Activated CD8-positive, alpha-beta T cell treated with anti-CD3 and anti-CD28 coated beads, Interleukin-2, amount 10 ng/mL, durations not matched to agents 7 days and 5 days (primary cell): Measurements from ENCODE around the gene NOP14. TPM values are rescaled to one million over a fixed set of nuclear protein-coding genes. Genes with fewer than 3 reads are reported as not detected.
A peak's percentile ranks its signal among the peaks of the same experiment; 100 is the strongest.

Source experiments
- ATAC-seq: fragments of 150-1000 bp; cut with Tn5 transposase; one replicate; pipeline ENCODE4 v1.10.0; 2021; ENCODE audit warnings: moderate library complexity
- CTCF ChIA-PET: fragments of 350-600 bp; sonication (Branson Sonifier 250); formaldehyde crosslinking; loops from one replicate; lab custom pipeline; 2021; ENCODE audit warnings: antibody characterized with exemption; lab: Charles Lee
- POLR2A ChIA-PET: fragments of 350-600 bp; sonication (Branson Sonifier 250); formaldehyde crosslinking; loops from one replicate; lab custom pipeline; 2021; ENCODE audit warnings: antibody characterized with exemption; lab: Charles Lee
- DNase-seq: peaks from one replicate; pipeline ENCODE4 v3.0.0-alpha.2; 2020
- H3K27ac Mint-ChIP-seq: one replicate; pipeline ENCODE4 v1.8.0; 2021; ENCODE audit warnings: mild to moderate bottlenecking, mixed read lengths
- H3K27me3 Mint-ChIP-seq: one replicate; pipeline ENCODE4 v1.8.0; 2021; ENCODE audit warnings: low read depth, mixed read lengths
- H3K36me3 Mint-ChIP-seq: one replicate; pipeline ENCODE4 v1.8.0; 2021; ENCODE audit warnings: low read depth, mixed read lengths
- H3K4me1 Mint-ChIP-seq: one replicate; pipeline ENCODE4 v1.8.0; 2021; ENCODE audit warnings: low read depth, mixed read lengths
- H3K4me3 Mint-ChIP-seq: one replicate; pipeline ENCODE4 v1.8.0; 2021; ENCODE audit warnings: mild to moderate bottlenecking, mixed read lengths
- H3K9me3 Mint-ChIP-seq: one replicate; pipeline ENCODE4 v1.8.0; 2022; ENCODE audit warnings: mixed read lengths; ENCODE audit not compliant: insufficient read depth
- total RNA-seq, 2 experiments: library from RNA; stranded (reverse); gene quantifications; one replicate each; pipeline ENCODE4 v1.2.3, GENCODE V29; 2021

NOP14 gene
- total RNA-seq, 2 experiments from 2014 or later: 47.6 to 52.3 TPM

DNA sequence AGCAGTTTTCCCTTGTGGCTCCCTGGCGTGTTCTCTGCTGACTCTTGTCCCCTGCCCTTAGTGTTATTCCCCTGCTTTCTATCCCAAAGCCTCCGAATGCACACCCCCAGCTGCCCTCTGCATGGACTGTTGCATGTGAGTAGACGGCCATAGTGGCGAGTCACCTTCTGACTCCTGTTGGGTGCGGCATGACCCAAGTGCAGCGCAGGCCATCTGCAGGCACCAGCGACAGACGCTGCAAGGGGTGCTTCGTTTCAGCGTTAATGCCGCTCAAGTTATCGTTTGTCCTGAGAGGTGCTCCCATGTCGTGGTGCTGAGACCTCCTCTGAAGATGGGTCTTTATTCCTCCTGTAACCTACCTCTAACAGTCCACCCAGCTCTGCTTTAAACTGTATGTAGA, 57.7 kb downstream of the NOP14 start:
- ChIA-PET CTCF (interaction anchor here (1.3 kb wide), 1 partner anchor 143 kb away, joined by 3 read pairs; no protein-coding TSS in a partner anchor), POLR2A (interaction anchor here (0.8 kb wide), 1 partner anchor 30 kb away, joined by 3 read pairs; no protein-coding TSS in a partner anchor)
- Mint-ChIP-seq H3K27me3 (no peaks in the 10 kb centered on the region), H3K4me1 (peaks cover 22% of the 10 kb centered on the region), H3K9me3 (no peaks in the 10 kb centered on the region), H3K4me3 (no peak overlapping the region), H3K36me3 (peaks cover 74% of the 10 kb centered on the region), H3K27ac (peak overlapping the region; percentile 55)
- DNase-seq (no peak), ATAC-seq (no peak)

DNA sequence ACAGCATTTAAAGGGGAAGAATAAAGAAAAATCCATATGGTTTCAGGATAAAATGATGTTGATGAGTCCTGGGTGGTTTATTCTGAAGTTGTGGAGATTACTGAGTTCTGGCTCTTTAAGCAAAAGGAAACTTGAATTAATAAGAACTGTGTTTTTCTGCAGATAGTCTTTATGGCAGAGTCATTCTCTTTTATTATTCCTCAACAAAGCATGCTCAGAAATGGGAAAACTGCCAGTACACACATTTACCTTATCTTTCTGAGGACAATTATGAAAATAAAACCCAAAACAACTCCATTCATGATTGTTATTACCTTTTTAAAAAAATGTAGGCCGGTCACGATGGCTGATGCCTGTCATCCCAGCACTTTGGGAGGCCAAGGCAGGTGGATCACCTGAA, 61.1 kb downstream of the NOP14 start:
- ATAC-seq: no peak
- no peak for DNase-seq
- no peaks in the 10 kb centered on the region for H3K9me3 Mint-ChIP-seq

DNA sequence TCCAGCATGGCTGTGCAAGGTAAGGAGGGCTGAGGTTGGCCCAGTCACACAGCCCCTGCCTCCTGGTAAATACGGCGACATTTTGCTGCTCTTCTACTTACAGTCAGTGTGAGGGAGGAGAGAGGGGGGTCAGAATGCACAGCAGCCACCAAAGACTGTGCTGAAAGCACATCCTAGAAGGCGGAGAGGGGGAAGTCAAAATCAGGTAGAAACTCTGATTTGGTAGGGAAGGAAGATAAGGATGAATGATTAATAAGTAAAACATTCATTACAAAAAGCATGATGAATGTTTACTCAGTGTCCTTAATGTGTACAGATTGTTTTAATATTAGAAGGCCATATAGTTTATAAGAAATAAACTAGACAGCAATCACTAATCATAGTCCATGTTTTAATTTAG, 62.0 kb downstream of the NOP14 start:
- H3K27ac Mint-ChIP-seq: no peak overlapping the region
- no peak for DNase-seq
- ChIA-PET CTCF (no interaction called here), POLR2A (no interaction called here)
- no peaks in the 10 kb centered on the region for H3K9me3 Mint-ChIP-seq
- peaks cover 9% of the 10 kb centered on the region for H3K4me1 Mint-ChIP-seq
- no peak overlapping the region for H3K4me3 Mint-ChIP-seq
- H3K36me3 Mint-ChIP-seq: peaks cover 63% of the 10 kb centered on the region
- no peak for ATAC-seq
- no peaks in the 10 kb centered on the region for H3K27me3 Mint-ChIP-seq

More for the DNA sequence above, 61.1 kb downstream of the NOP14 start:
- H3K27ac Mint-ChIP-seq: no peak overlapping the region
- H3K4me3 Mint-ChIP-seq: no peak overlapping the region
- peaks cover 17% of the 10 kb centered on the region for H3K4me1 Mint-ChIP-seq
- CTCF ChIA-PET: no interaction called here
- no peaks in the 10 kb centered on the region for H3K27me3 Mint-ChIP-seq
- peaks cover 64% of the 10 kb centered on the region for H3K36me3 Mint-ChIP-seq
- POLR2A ChIA-PET: no interaction called here

DNA sequence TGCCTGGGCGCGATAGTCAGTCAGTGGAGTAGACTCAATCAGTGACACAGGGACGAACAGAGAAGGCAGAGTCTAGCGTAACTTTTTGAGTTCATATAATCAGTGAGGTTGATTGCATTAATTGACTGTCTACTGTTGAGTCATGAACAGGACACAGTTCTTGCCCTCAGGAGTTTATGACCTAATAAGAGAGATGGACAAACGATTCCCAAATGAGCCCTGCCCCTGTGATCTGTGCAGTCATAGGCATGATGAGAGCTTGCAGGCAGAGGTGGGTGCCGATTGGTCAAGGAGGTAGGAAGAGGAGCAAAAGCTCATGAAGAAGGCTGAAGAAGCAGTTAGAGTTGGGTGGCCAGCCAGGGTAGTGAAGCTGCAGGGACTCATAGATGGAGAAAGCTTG, 62.5 kb downstream of the NOP14 start:
- H3K4me3 Mint-ChIP-seq: no peak overlapping the region
- H3K4me1 Mint-ChIP-seq: peaks cover 5% of the 10 kb centered on the region
- no peak for DNase-seq
- POLR2A ChIA-PET: no interaction called here
- CTCF ChIA-PET: no interaction called here
- H3K9me3 Mint-ChIP-seq: no peaks in the 10 kb centered on the region
- H3K27me3 Mint-ChIP-seq: no peaks in the 10 kb centered on the region
- peak overlapping the region; percentile 60 for H3K27ac Mint-ChIP-seq
- no peak for ATAC-seq
- H3K36me3 Mint-ChIP-seq: peaks cover 62% of the 10 kb centered on the region

DNA sequence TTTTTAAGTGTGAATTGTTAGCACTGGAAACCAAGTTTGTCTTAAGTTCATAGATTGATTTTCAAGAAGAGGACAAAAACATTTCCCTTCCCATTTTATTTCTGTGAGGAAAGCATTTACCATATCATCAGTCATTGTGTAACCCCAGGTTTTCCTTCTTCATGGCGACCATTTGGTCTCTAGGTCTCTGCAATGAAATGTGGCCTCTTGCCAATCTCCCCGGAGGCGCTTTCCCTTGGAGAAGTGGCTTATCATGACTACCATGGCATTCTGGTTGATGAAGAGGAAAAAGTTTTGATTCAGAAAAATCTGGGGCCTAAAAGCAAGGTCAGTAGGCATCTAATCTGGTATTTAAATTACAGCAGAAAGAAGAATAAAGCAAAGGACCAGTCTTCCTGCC, 65.2 kb downstream of the NOP14 start:
- ChIA-PET CTCF (no interaction called here), POLR2A (no interaction called here)
- no peak overlapping the region for H3K27ac Mint-ChIP-seq
- H3K4me1 Mint-ChIP-seq: no peaks in the 10 kb centered on the region
- ATAC-seq (no peak), DNase-seq (no peak)
- H3K27me3 Mint-ChIP-seq: no peaks in the 10 kb centered on the region
- H3K36me3 Mint-ChIP-seq: peaks cover 57% of the 10 kb centered on the region
- H3K4me3 Mint-ChIP-seq: no peak overlapping the region
- no peaks in the 10 kb centered on the region for H3K9me3 Mint-ChIP-seq

DNA sequence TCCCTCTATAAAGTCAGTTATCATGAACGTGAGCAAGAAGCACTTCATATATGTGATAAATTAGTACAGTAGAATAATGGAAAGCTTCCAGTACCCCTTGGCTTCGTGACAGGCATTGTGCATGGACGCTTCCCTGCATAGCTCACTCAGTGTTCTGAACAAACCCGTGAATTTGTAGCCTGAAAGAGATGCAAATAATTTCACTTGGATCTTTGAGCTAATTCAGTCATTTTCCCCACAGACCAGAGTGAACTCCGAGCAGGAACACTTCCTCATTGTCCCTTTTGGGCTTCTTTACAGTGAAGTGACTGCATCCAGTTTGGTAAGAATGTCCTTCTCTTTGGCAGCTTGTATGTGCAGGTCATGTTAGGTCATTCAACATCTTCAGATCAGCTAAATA, 69.4 kb downstream of the NOP14 start:
- no peak for DNase-seq
- no peak for ATAC-seq
- CTCF ChIA-PET: interaction anchor here (1.5 kb wide), 1 partner anchor 130 kb away, joined by 4 read pairs; no protein-coding TSS in a partner anchor
- H3K9me3 Mint-ChIP-seq: no peaks in the 10 kb centered on the region
- H3K4me3 Mint-ChIP-seq: no peak overlapping the region
- POLR2A ChIA-PET: interaction anchor here (0.6 to 0.7 kb wide), 2 partner anchors 14 to 15 kb away, joined by 3 to 4 read pairs; no protein-coding TSS in a partner anchor
- peaks cover 37% of the 10 kb centered on the region for H3K36me3 Mint-ChIP-seq
- no peaks in the 10 kb centered on the region for H3K27me3 Mint-ChIP-seq
- H3K27ac Mint-ChIP-seq: no peak overlapping the region
- no peaks in the 10 kb centered on the region for H3K4me1 Mint-ChIP-seq

DNA sequence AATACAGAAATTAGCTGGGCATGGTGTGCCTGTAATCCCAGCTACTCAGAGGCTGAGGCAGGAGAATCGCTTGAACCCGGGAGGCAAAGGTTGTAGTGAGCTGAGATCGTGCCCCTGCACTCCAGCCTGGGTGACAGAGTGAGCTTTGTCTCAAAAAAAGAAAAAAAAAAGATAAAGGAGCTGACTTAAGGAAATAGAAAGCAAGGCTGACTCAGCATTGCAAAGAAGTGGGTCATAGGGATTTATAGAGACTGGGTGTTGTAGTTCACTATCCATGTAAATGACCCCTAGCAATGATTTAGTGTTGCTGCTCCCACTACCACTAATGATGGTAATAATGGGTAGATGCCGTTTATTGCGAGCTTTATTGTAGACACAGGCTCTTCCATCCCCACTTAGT, 71.9 kb downstream of the NOP14 start:
- Mint-ChIP-seq H3K27ac (peak overlapping the region; percentile 17), H3K9me3 (no peaks in the 10 kb centered on the region), H3K4me3 (no peak overlapping the region), H3K27me3 (no peaks in the 10 kb centered on the region), H3K36me3 (peaks cover 36% of the 10 kb centered on the region), H3K4me1 (no peaks in the 10 kb centered on the region)
- ATAC-seq (no peak), DNase-seq (no peak)
- ChIA-PET POLR2A (no interaction called here), CTCF (no interaction called here)

DNA sequence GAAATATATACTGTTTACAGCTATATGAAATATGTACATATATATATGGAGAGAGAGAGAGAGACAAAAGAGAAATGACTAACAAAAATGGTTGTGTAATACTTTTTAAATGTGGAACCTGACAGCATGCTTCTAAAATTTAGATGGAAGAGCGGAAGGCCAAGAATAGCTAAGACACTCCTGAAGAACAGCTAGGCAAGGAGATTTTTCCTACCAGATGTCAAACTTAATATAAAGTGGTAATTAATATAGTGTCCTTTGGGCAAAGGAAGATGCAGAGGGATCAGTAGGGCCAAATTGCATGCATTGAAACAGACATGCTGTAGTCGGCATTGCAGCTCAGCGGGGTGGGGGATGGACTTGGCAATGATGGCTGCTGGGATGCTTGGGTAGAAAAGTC, 74.3 kb downstream of the NOP14 start:
- CTCF ChIA-PET: no interaction called here

More for the DNA sequence above, 74.3 kb downstream of the NOP14 start:
- H3K36me3 Mint-ChIP-seq: peaks cover 43% of the 10 kb centered on the region
- DNase-seq: no peak
- ATAC-seq: no peak
- POLR2A ChIA-PET: no interaction called here
- no peaks in the 10 kb centered on the region for H3K9me3 Mint-ChIP-seq
- no peak overlapping the region for H3K4me3 Mint-ChIP-seq
- H3K27me3 Mint-ChIP-seq: no peaks in the 10 kb centered on the region
- H3K27ac Mint-ChIP-seq: no peak overlapping the region
- H3K4me1 Mint-ChIP-seq: peaks cover 1% of the 10 kb centered on the region

Other genes starting within 250 kb of the NOP14 start
- 10 to 100 TPM; 42.3 to 44.3 TPM for gene TNIP2, start 207.1 kb downstream of the NOP14 start, total RNA-seq
- gene SH3BP2, start 170.3 kb downstream of the NOP14 start, total RNA-seq: 10 to 100 TPM; 88.2 to 93.0 TPM
- 100 to 1,000 TPM; 252 to 255 TPM for gene ADD1, start 119.6 kb downstream of the NOP14 start, total RNA-seq
- gene GRK4, start 165 bp upstream of the NOP14 start, total RNA-seq: 1 to 10 TPM; 2.2 to 2.6 TPM
- not detected for gene HTT-AS, start 111.1 kb upstream of the NOP14 start, total RNA-seq
- 10 to 100 TPM; 51.2 to 58.0 TPM for gene HTT, start 111.3 kb upstream of the NOP14 start, total RNA-seq